Naive B cell (primary cell): ENCODE data around the gene ELK4. TPM values are rescaled to one million over a fixed set of nuclear protein-coding genes. Genes with fewer than 3 reads are reported as not detected.

Experiments
- ATAC-seq, 2 donors: fragments of 150-1000 bp; cut with Tn5 transposase; 2 replicates each; pipeline ENCODE4 v1.10.0; 2021; ENCODE audit warnings: low read depth in 2 of 2, mild to moderate bottlenecking in 2 of 2, moderate library complexity in 2 of 2
- DNase-seq: peaks from one replicate; pipeline ENCODE4 v3.0.0; 2022
- H3K27ac Mint-ChIP-seq, 6 donors: one replicate each; pipeline ENCODE4 v1.8.0; 2020 to 2022; ENCODE audit warnings: mild to moderate bottlenecking in 6 of 6, mixed read lengths in 6 of 6, moderate library complexity in 5 of 6, inconsistent platforms in 2 of 6
- H3K27me3 Mint-ChIP-seq, 3 donors: one replicate each; pipeline ENCODE4 v1.8.0; 2021 to 2022; ENCODE audit warnings: mixed read lengths in 3 of 3, mild to moderate bottlenecking in 1 of 3
- H3K36me3 Mint-ChIP-seq, 2 donors: one replicate each; pipeline ENCODE4 v1.8.0; 2020 to 2022; ENCODE audit warnings: mixed read lengths in 2 of 2, inconsistent platforms in 1 of 2, mild to moderate bottlenecking in 1 of 2
- H3K4me1 Mint-ChIP-seq, 3 donors: one replicate each; pipeline ENCODE4 v1.8.0; 2020 to 2022; ENCODE audit warnings: mixed read lengths in 3 of 3, inconsistent platforms in 1 of 3, mild to moderate bottlenecking in 1 of 3, moderate library complexity in 1 of 3
- H3K4me3 Mint-ChIP-seq, 8 donors: one replicate each; pipeline ENCODE4 v1.8.0; 2020 to 2022; ENCODE audit warnings: mild to moderate bottlenecking in 8 of 8, mixed read lengths in 8 of 8, moderate library complexity in 8 of 8, inconsistent platforms in 2 of 8
- H3K9me3 Mint-ChIP-seq, 7 donors: one replicate each; pipeline ENCODE4 v1.8.0; 2020 to 2022; ENCODE audit warnings: mixed read lengths in 7 of 7, mild to moderate bottlenecking in 5 of 7, inconsistent platforms in 2 of 7, moderate library complexity in 1 of 7
- polyA plus RNA-seq, 6 donors: library from polyadenylated mRNA; unstranded; fragments of 300-500 nt; fragmentation: Illumina TruSeq; gene quantifications; one replicate each; pipeline ENCODE4 v1.2.3, GENCODE V29; 2021; ENCODE audit warnings: low read depth in 6 of 6

The ELK4 gene
- polyA plus RNA-seq, result 10 to 100 TPM in 1 of 6 donors, 1 to 10 TPM in 5; 4.8 to 10.2 (median 6.0) TPM

GRCh38 chr1:205631768-205632668 is at the start of gene ELK4:
Gene ELK4 (minus strand): TSS chr1:205632011. CDS start chr1:205623882, 8,129 bp downstream.
- Mint-ChIP-seq H3K27me3 (no peaks in the 10 kb centered on the region), H3K27ac (peak within 1 kb of the TSS; percentile 88 to 99 (median 97)), H3K36me3 (no peaks in the 10 kb centered on the region), H3K4me1 (peaks cover 4 to 45% (median 35%) of the 10 kb centered on the region in 3 donors), H3K4me3 (peak within 1 kb of the TSS; percentile 78 to 98 (median 96)), H3K9me3 (no peaks in the 10 kb centered on the region)
- DNase-seq (peak; percentile 99), ATAC-seq (peak; percentile 80 to 82)

- no peaks in the 10 kb centered on the region for H3K36me3 Mint-ChIP-seq
- H3K9me3 Mint-ChIP-seq, result peaks cover 0 to 1% (median 0%) of the 10 kb centered on the region in 7 donors
- peaks cover 24 to 40% (median 38%) of the 10 kb centered on the region in 3 donors for H3K4me1 Mint-ChIP-seq
- ATAC-seq (no peak), DNase-seq (no peak)
- H3K27ac Mint-ChIP-seq, result peak overlapping the region in 4 of 6 donors; percentile 42 to 74 (median 54)
- H3K4me3 Mint-ChIP-seq, result peak overlapping the region; percentile 42 to 87 (median 84)
- no peaks in the 10 kb centered on the region for H3K27me3 Mint-ChIP-seq
These were observed 49.6 kb upstream of the ELK4 start for GRCh38 chr1:205681364-205681763.

GRCh38 chr1:205680073-205680851 is 48.5 kb upstream of the ELK4 start, which contains the start of gene SLC45A3:
Gene SLC45A3 (minus strand): TSS chr1:205680509. CDS start chr1:205664656, 15,853 bp downstream.
- ATAC-seq (peak; percentile 67), DNase-seq (peak; percentile 47)
- Mint-ChIP-seq H3K4me1 (peaks cover 24 to 51% (median 49%) of the 10 kb centered on the region in 3 donors), H3K9me3 (peaks cover 0 to 1% (median 0%) of the 10 kb centered on the region in 7 donors), H3K27me3 (no peaks in the 10 kb centered on the region), H3K4me3 (peak within 1 kb of the TSS; percentile 83 to 95 (median 90)), H3K27ac (peak within 1 kb of the TSS; percentile 13 to 95 (median 86)), H3K36me3 (no peaks in the 10 kb centered on the region)

- peaks cover 27 to 57% (median 54%) of the 10 kb centered on the region in 3 donors for H3K4me1 Mint-ChIP-seq
- peak overlapping the region; percentile 83 to 95 (median 90) for H3K4me3 Mint-ChIP-seq
- no peaks in the 10 kb centered on the region for H3K27me3 Mint-ChIP-seq
- H3K27ac Mint-ChIP-seq, result peak overlapping the region in 4 of 6 donors; percentile 24 to 72 (median 64)
- ATAC-seq (no peak), DNase-seq (no peak)
- H3K36me3 Mint-ChIP-seq, result no peaks in the 10 kb centered on the region
- peaks cover 0 to 1% (median 0%) of the 10 kb centered on the region in 7 donors for H3K9me3 Mint-ChIP-seq
These were observed 46.7 kb upstream of the ELK4 start for GRCh38 chr1:205678286-205679111.

- peak overlapping the region in 5 of 8 donors; percentile 26 to 94 (median 68) for H3K4me3 Mint-ChIP-seq
- ATAC-seq (no peak), DNase-seq (no peak)
- H3K36me3 Mint-ChIP-seq, result no peaks in the 10 kb centered on the region
- peak overlapping the region in 2 of 6 donors; percentile 51 to 72 for H3K27ac Mint-ChIP-seq
- H3K27me3 Mint-ChIP-seq, result no peaks in the 10 kb centered on the region
- H3K9me3 Mint-ChIP-seq, result no peaks in the 10 kb centered on the region
- H3K4me1 Mint-ChIP-seq, result peaks cover 30 to 70% (median 57%) of the 10 kb centered on the region in 3 donors
These were observed 45.4 kb upstream of the ELK4 start for GRCh38 chr1:205677167-205677566.

GRCh38 chr1:205676597-205676996 is 44.8 kb upstream of the ELK4 start:
- ATAC-seq (no peak), DNase-seq (no peak)
- peaks cover 36 to 76% (median 62%) of the 10 kb centered on the region in 3 donors for H3K4me1 Mint-ChIP-seq
- peak overlapping the region in 2 of 6 donors; percentile 34 to 39 for H3K27ac Mint-ChIP-seq
- no peaks in the 10 kb centered on the region for H3K9me3 Mint-ChIP-seq
- no peaks in the 10 kb centered on the region for H3K27me3 Mint-ChIP-seq
- H3K36me3 Mint-ChIP-seq, result no peaks in the 10 kb centered on the region
- H3K4me3 Mint-ChIP-seq, result peak overlapping the region in 4 of 8 donors; percentile 15 to 94 (median 73)

- H3K36me3 Mint-ChIP-seq, result no peaks in the 10 kb centered on the region
- ATAC-seq, result no peak
- no peak for DNase-seq
- no peaks in the 10 kb centered on the region for H3K27me3 Mint-ChIP-seq
- H3K4me1 Mint-ChIP-seq, result peaks cover 38 to 79% (median 62%) of the 10 kb centered on the region in 3 donors
- no peaks in the 10 kb centered on the region for H3K9me3 Mint-ChIP-seq
- H3K27ac Mint-ChIP-seq, result peak overlapping the region in 2 of 6 donors; percentile 39 to 44
- peak overlapping the region in 2 of 8 donors; percentile 53 to 73 for H3K4me3 Mint-ChIP-seq
These were observed 44.2 kb upstream of the ELK4 start for GRCh38 chr1:205676002-205676401.

GRCh38 chr1:205675247-205675646 is 43.4 kb upstream of the ELK4 start:
- Mint-ChIP-seq H3K27ac (peak overlapping the region in 3 of 6 donors; percentile 39 to 78 (median 74)), H3K36me3 (no peaks in the 10 kb centered on the region), H3K9me3 (no peaks in the 10 kb centered on the region), H3K4me1 (peaks cover 38 to 77% (median 64%) of the 10 kb centered on the region in 3 donors), H3K27me3 (no peaks in the 10 kb centered on the region), H3K4me3 (peak overlapping the region in 2 of 8 donors; percentile 32 to 51)
- ATAC-seq (no peak), DNase-seq (no peak)

GRCh38 chr1:205672970-205673369 is 41.2 kb upstream of the ELK4 start:
- H3K4me1 Mint-ChIP-seq, result peaks cover 51 to 84% (median 74%) of the 10 kb centered on the region in 3 donors
- H3K9me3 Mint-ChIP-seq, result no peaks in the 10 kb centered on the region
- DNase-seq, result no peak
- H3K27me3 Mint-ChIP-seq, result no peaks in the 10 kb centered on the region
- ATAC-seq, result no peak
- no peaks in the 10 kb centered on the region for H3K36me3 Mint-ChIP-seq
- peak overlapping the region in 2 of 8 donors; percentile 15 to 25 for H3K4me3 Mint-ChIP-seq
- H3K27ac Mint-ChIP-seq, result peak overlapping the region in 2 of 6 donors; percentile 19 to 89

- no peak for DNase-seq
- peaks cover 53 to 86% (median 76%) of the 10 kb centered on the region in 3 donors for H3K4me1 Mint-ChIP-seq
- ATAC-seq, result no peak
- no peaks in the 10 kb centered on the region for H3K9me3 Mint-ChIP-seq
- H3K27me3 Mint-ChIP-seq, result no peaks in the 10 kb centered on the region
- no peaks in the 10 kb centered on the region for H3K36me3 Mint-ChIP-seq
- H3K27ac Mint-ChIP-seq, result peak overlapping the region in 3 of 6 donors; percentile 65 to 93 (median 84)
- H3K4me3 Mint-ChIP-seq, result peak overlapping the region in 5 of 8 donors; percentile 25 to 72 (median 58)
These were observed 40.6 kb upstream of the ELK4 start for GRCh38 chr1:205672395-205672889.

- Mint-ChIP-seq H3K4me1 (peaks cover 50 to 84% (median 75%) of the 10 kb centered on the region in 3 donors), H3K36me3 (no peaks in the 10 kb centered on the region), H3K4me3 (peak overlapping the region in 5 of 8 donors; percentile 62 to 91 (median 66)), H3K9me3 (no peaks in the 10 kb centered on the region), H3K27me3 (no peaks in the 10 kb centered on the region), H3K27ac (peak overlapping the region in 5 of 6 donors; percentile 9 to 93 (median 84))
- ATAC-seq (no peak), DNase-seq (no peak)
These were observed 39.0 kb upstream of the ELK4 start for GRCh38 chr1:205670611-205671430.
